ENCODE measurements around the gene HEATR1. TPM values are rescaled to one million over a fixed set of nuclear protein-coding genes. Genes with fewer than 3 reads are reported as not detected.

HEATR1 gene
- total and polyA plus RNA-seq, 3 experiments from 2014 or later: 14.2 to 106 (median 101) TPM

DNA sequence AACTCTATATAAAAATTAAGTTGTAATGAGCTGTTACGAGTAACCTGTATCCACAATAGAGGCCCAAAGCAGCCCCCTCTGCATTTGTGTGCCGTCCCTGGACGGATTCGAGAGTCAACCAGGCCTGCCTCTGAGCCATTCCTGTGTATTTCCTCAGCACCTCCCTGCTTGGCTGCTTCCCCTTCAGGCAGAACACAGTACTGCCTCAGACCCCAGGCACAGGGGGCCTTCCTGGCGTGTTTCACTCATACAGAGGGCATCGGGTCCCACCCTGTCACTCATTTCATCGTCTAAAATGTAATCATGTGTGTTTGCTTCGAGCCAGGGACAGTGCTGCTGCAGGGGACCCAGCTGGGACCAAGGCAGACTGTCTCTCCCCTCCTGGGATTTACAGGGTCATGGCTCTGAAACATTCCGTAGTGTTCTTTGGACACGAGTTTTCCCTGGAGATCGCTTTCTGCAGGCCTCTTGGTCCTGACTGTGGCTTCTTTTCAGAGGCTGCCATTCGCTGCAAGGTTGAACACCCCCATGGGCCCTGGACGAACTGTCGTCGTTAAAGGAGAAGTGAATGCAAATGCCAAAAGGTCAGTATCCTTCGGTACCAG, 61.1 kb downstream of the HEATR1 start:
- CTCF ChIA-PET: no interaction called here
- no peak for DNase-seq
- H3K4me1 ChIP-seq (ENCODE audit: insufficient read depth, low read length): peaks cover 13% of the 10 kb centered on the region

DNA sequence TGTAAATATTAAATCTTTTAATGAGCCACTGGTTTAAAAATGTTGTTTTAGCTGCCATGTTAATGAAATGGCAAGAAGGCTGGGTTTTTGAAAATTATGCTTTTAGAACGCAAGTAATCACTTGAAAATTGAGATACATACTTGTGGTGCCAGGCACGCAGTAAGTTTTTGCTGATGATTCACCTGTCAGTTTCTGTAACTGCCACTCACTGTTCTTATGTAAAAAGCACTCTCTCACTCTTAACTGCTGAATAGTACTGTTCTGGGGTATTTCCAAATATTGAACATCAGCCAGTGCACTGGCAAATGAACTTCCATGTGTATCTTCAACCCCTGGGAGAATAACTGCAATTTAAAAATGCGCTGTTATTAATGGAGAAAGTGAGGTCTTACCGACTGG, 62.6 kb downstream of the HEATR1 start:
- H3K4me1 ChIP-seq (ENCODE audit: insufficient read depth, low read length): peaks cover 13% of the 10 kb centered on the region
- no peaks in the 10 kb centered on the region for H3K27me3 ChIP-seq (ENCODE audit: insufficient read depth, low read length, poor library complexity, severe bottlenecking)
- no peak overlapping the region for H3K27ac ChIP-seq (ENCODE audit: low read depth, low read length)
- ChIA-PET POLR2A (no interaction called here), CTCF (no interaction called here)
- H3K4me1 Mint-ChIP-seq: peaks cover 25 to 41% (median 29%) of the 10 kb centered on the region in 3 donors
- peaks cover 8 to 91% (median 41%) of the 10 kb centered on the region in 3 donors for H3K36me3 Mint-ChIP-seq
- peaks cover 65% of the 10 kb centered on the region for H3K36me3 ChIP-seq (ENCODE audit: insufficient read depth, low read length)
- no peak for DNase-seq
- H3K4me3 ChIP-seq (ENCODE audit: low read length): no peak overlapping the region
- H3K27me3 Mint-ChIP-seq: no peaks in the 10 kb centered on the region
- no peak overlapping the region for H3K4me3 Mint-ChIP-seq
- H3K9me3 Mint-ChIP-seq: no peaks in the 10 kb centered on the region
- peak overlapping the region in 1 of 8 donors; percentile 72 for H3K27ac Mint-ChIP-seq
- H3K9me3 ChIP-seq (ENCODE audit: low read length): no peaks in the 10 kb centered on the region

More for the DNA sequence above, 61.1 kb downstream of the HEATR1 start:
- Histone ChIP-seq H3K4me3 (ENCODE audit: low read length) (no peak overlapping the region), H3K27me3 (ENCODE audit: insufficient read depth, low read length, poor library complexity, severe bottlenecking) (no peaks in the 10 kb centered on the region), H3K36me3 (ENCODE audit: insufficient read depth, low read length) (peaks cover 67% of the 10 kb centered on the region), H3K27ac (ENCODE audit: low read depth, low read length) (no peak overlapping the region), H3K9me3 (ENCODE audit: low read length) (no peaks in the 10 kb centered on the region)
- Mint-ChIP-seq H3K9me3 (no peaks in the 10 kb centered on the region), H3K4me3 (no peak overlapping the region), H3K4me1 (peaks cover 28 to 40% (median 32%) of the 10 kb centered on the region in 3 donors), H3K27me3 (no peaks in the 10 kb centered on the region), H3K27ac (peak overlapping the region in 2 of 8 donors; percentile 14 to 61), H3K36me3 (peaks cover 8 to 96% (median 37%) of the 10 kb centered on the region in 3 donors)
- POLR2A ChIA-PET: no interaction called here

DNA sequence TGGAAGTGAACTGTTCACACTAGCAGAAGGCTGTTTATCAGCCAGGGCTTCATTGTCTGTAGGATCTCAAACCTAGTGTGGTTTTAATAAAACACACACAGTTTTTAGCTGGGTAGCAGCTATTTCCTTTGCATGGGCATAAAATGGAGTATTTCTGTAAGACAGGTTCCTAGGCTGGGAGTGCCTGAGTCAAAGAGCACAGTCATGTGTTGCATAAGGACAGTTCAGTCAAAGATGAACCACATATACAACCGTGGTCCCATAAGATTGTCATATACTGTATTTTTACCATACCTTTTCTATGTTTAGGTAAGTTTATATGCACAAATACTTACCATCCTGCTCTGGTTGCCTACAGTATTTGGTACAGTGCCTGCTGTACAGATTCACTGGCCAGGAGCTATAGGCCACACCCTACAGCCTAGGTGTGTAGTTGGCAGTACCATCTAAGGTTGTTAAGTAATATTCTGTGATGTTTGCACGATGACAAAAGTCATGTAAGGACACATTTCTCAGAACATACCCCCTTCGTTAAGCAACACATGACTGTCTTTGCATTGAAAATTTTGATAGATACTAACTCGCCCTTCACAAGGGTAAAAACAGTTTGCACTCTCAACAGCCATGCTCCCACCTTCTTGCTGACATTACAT, 63.4 kb downstream of the HEATR1 start:
- Mint-ChIP-seq H3K27me3 (no peaks in the 10 kb centered on the region), H3K9me3 (no peaks in the 10 kb centered on the region), H3K27ac (no peak overlapping the region), H3K36me3 (peaks cover 8 to 92% (median 36%) of the 10 kb centered on the region in 3 donors), H3K4me1 (peaks cover 25 to 40% (median 25%) of the 10 kb centered on the region in 3 donors), H3K4me3 (no peak overlapping the region)
- Histone ChIP-seq H3K36me3 (ENCODE audit: insufficient read depth, low read length) (peaks cover 65% of the 10 kb centered on the region), H3K9me3 (ENCODE audit: low read length) (no peaks in the 10 kb centered on the region), H3K27me3 (ENCODE audit: insufficient read depth, low read length, poor library complexity, severe bottlenecking) (no peaks in the 10 kb centered on the region), H3K27ac (ENCODE audit: low read depth, low read length) (no peak overlapping the region), H3K4me3 (ENCODE audit: low read length) (no peak overlapping the region), H3K4me1 (ENCODE audit: insufficient read depth, low read length) (peaks cover 9% of the 10 kb centered on the region)
- ChIA-PET CTCF (no interaction called here), POLR2A (no interaction called here)
- no peak for DNase-seq

DNA sequence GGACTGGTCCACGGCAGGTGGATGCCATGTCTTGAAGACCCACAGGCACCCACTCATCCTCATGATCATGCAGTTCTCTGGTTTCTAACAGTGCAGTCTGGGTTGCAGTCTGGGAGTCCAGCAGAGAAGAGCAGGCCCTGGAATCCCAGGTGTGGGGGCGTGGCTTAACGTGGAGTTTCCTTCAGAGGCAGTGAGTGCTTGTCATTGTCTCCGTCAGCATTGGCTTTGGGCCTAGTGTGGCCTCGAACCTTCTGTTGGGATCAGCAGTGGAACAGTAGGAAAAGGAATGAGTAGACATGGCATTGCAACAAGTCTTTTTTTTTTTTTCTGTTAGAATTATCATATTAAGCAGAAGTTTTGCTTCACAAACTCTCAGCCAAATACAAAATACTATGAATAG, 67.8 kb downstream of the HEATR1 start:
- POLR2A ChIA-PET: no interaction called here
- Histone ChIP-seq H3K4me3 (ENCODE audit: low read length) (no peak overlapping the region), H3K9me3 (ENCODE audit: low read length) (no peaks in the 10 kb centered on the region), H3K27ac (ENCODE audit: low read depth, low read length) (no peak overlapping the region), H3K4me1 (ENCODE audit: insufficient read depth, low read length) (peaks cover 9% of the 10 kb centered on the region), H3K36me3 (ENCODE audit: insufficient read depth, low read length) (peaks cover 39% of the 10 kb centered on the region), H3K27me3 (ENCODE audit: insufficient read depth, low read length, poor library complexity, severe bottlenecking) (no peaks in the 10 kb centered on the region)
- H3K27ac Mint-ChIP-seq: peak overlapping the region in 2 of 8 donors; percentile 36 to 57
- CTCF ChIA-PET: no interaction called here
- peaks cover 0 to 82% (median 16%) of the 10 kb centered on the region in 3 donors for H3K36me3 Mint-ChIP-seq
- H3K27me3 Mint-ChIP-seq: no peaks in the 10 kb centered on the region
- H3K4me3 Mint-ChIP-seq: no peak overlapping the region
- DNase-seq: no peak
- H3K9me3 Mint-ChIP-seq: no peaks in the 10 kb centered on the region
- peaks cover 29 to 58% (median 43%) of the 10 kb centered on the region in 3 donors for H3K4me1 Mint-ChIP-seq

DNA sequence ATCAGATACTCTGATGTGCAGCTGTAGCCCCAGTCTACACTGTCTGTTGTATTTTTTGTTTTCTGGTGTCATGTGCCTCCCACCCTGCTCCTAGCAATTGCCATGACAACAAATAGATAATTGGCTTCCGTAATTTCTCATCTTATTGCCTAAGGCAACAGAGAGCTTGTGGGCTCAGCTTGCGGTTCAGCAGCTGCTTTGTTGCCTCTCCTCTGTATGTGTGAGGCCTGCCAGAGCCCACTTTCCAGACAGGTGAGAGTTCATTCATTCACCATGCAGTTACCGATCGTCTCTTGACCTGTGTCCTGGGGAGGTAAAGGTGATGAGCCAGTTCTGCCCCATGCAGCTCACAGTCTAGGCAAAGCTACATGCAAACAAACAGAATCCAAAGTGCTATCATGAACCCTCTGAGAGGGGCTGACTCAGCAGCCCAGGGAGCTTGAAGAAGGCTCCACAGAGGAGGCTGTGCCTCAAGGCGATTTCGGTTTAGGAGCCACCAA, 68.6 kb downstream of the HEATR1 start:
- Histone ChIP-seq H3K9me3 (ENCODE audit: low read length) (no peaks in the 10 kb centered on the region), H3K4me3 (ENCODE audit: low read length) (no peak overlapping the region), H3K27me3 (ENCODE audit: insufficient read depth, low read length, poor library complexity, severe bottlenecking) (no peaks in the 10 kb centered on the region), H3K27ac (ENCODE audit: low read depth, low read length) (no peak overlapping the region), H3K36me3 (ENCODE audit: insufficient read depth, low read length) (peaks cover 36% of the 10 kb centered on the region), H3K4me1 (ENCODE audit: insufficient read depth, low read length) (peaks cover 10% of the 10 kb centered on the region)
- H3K27me3 Mint-ChIP-seq: no peaks in the 10 kb centered on the region
- no peak for DNase-seq
- H3K9me3 Mint-ChIP-seq: no peaks in the 10 kb centered on the region
- no peak overlapping the region for H3K4me3 Mint-ChIP-seq
- CTCF ChIA-PET: interaction anchor here (1.4 kb wide), 1 partner anchor 427 kb away, joined by 4 read pairs; no protein-coding TSS in a partner anchor
- POLR2A ChIA-PET: no interaction called here
- peaks cover 0 to 79% (median 17%) of the 10 kb centered on the region in 3 donors for H3K36me3 Mint-ChIP-seq
- peaks cover 33 to 63% (median 49%) of the 10 kb centered on the region in 3 donors for H3K4me1 Mint-ChIP-seq
- H3K27ac Mint-ChIP-seq: peak overlapping the region in 5 of 8 donors; percentile 1 to 77 (median 28)

DNA sequence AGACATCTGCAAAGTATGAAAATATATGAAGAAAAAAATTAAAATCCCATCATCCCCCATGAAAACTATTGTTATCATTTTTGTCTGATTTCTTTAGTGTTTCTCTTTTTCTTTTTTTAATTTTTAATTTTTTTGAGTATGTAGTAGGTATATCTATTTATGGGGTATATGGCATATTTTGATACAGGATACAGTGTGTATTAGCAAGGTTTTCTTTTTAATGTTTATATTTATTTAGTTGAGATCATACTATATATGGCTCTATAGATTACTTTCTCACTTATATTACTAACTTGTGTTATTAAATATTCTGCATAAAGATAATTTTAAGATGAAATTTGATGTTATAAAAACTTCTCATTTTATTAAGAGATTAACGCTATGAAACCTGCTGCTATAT, 69.1 kb downstream of the HEATR1 start:
- no peaks in the 10 kb centered on the region for H3K9me3 Mint-ChIP-seq
- H3K4me1 Mint-ChIP-seq: peaks cover 35 to 64% (median 54%) of the 10 kb centered on the region in 3 donors
- Histone ChIP-seq H3K4me1 (ENCODE audit: insufficient read depth, low read length) (peaks cover 13% of the 10 kb centered on the region), H3K9me3 (ENCODE audit: low read length) (no peaks in the 10 kb centered on the region), H3K27me3 (ENCODE audit: insufficient read depth, low read length, poor library complexity, severe bottlenecking) (no peaks in the 10 kb centered on the region), H3K4me3 (ENCODE audit: low read length) (no peak overlapping the region), H3K27ac (ENCODE audit: low read depth, low read length) (no peak overlapping the region), H3K36me3 (ENCODE audit: insufficient read depth, low read length) (peaks cover 37% of the 10 kb centered on the region)
- CTCF ChIA-PET: interaction anchor here (1.1 to 1.4 kb wide), 2 partner anchors 34 to 426 kb away, joined by 3 to 4 read pairs; no protein-coding TSS in a partner anchor
- H3K27me3 Mint-ChIP-seq: no peaks in the 10 kb centered on the region
- DNase-seq: no peak
- POLR2A ChIA-PET: interaction anchor here (1.1 kb wide), 1 partner anchor 10 kb away, joined by 3 read pairs; no protein-coding TSS in a partner anchor
- peak overlapping the region in 3 of 8 donors; percentile 1 to 77 (median 57) for H3K27ac Mint-ChIP-seq
- no peak overlapping the region for H3K4me3 Mint-ChIP-seq
- H3K36me3 Mint-ChIP-seq: peaks cover 0 to 78% (median 18%) of the 10 kb centered on the region in 3 donors

DNA sequence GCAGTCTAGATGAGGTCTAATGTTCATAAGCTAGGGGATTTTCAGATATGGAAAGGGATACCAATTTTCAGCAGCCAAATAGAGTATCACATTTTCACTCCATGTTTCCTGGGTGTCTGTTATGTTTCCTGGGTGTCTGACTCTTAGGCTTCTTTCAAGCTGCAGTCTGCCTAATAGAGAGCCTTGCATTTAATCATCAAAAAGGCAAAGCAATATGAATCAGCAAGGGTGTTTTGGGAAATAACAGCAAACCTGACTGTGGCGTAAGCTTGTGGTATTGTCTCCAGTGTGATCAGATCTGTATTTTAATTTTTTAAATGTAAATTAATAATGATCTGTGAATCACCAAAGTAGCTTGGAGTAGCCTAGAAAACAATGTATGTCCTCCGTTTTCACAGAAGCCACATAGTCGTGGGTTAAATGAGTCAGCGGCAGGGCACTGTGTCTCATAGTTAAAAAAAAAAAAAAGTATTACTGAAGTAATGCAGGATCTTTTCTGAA, 70.1 kb downstream of the HEATR1 start:
- Histone ChIP-seq H3K9me3 (ENCODE audit: low read length) (no peaks in the 10 kb centered on the region), H3K4me1 (ENCODE audit: insufficient read depth, low read length) (peaks cover 15% of the 10 kb centered on the region), H3K27me3 (ENCODE audit: insufficient read depth, low read length, poor library complexity, severe bottlenecking) (no peaks in the 10 kb centered on the region), H3K36me3 (ENCODE audit: insufficient read depth, low read length) (peaks cover 29% of the 10 kb centered on the region), H3K27ac (ENCODE audit: low read depth, low read length) (no peak overlapping the region), H3K4me3 (ENCODE audit: low read length) (no peak overlapping the region)
- Mint-ChIP-seq H3K36me3 (peaks cover 0 to 74% (median 18%) of the 10 kb centered on the region in 3 donors), H3K4me3 (peak overlapping the region in 6 of 7 donors; percentile 14 to 50 (median 28)), H3K9me3 (no peaks in the 10 kb centered on the region), H3K27me3 (no peaks in the 10 kb centered on the region), H3K27ac (peak overlapping the region; percentile 56 to 88 (median 82)), H3K4me1 (peaks cover 38 to 60% (median 57%) of the 10 kb centered on the region in 3 donors)
- peak in 1 of 5 donors; percentile 55 for DNase-seq
- ChIA-PET CTCF (interaction anchor here (1.1 kb wide), 1 partner anchor 33 kb away, joined by 3 read pairs; no protein-coding TSS in a partner anchor), POLR2A (interaction anchor here (1.1 kb wide), 1 partner anchor 9 kb away, joined by 3 read pairs; no protein-coding TSS in a partner anchor)

DNA sequence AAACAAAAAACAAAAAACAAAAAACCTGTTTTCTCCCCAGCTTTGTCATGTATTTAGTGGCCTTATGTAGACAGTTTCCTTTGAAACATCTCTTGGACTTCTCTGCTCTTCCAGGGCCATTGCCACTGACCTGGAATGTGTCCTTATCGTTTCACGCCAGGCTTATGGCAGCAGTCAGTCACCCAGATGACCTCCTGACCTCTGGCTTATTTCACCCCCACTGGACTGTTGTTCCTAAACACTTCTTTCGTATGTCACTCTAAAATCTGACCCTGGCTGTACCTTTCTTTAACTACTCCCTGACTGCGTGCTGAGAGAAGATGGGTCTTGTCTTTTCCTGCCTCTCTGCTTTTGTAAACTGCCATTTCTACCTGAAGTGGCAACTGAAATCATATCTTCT, 71.5 kb downstream of the HEATR1 start:
- H3K4me3 Mint-ChIP-seq: peak overlapping the region in 3 of 7 donors; percentile 19 to 59 (median 30)
- H3K36me3 Mint-ChIP-seq: peaks cover 0 to 68% (median 18%) of the 10 kb centered on the region in 3 donors
- POLR2A ChIA-PET: no interaction called here

More for the DNA sequence above, 71.5 kb downstream of the HEATR1 start:
- H3K27ac ChIP-seq (ENCODE audit: low read depth, low read length): no peak overlapping the region
- Mint-ChIP-seq H3K4me1 (peaks cover 43 to 66% (median 63%) of the 10 kb centered on the region in 3 donors), H3K27ac (peak overlapping the region in 5 of 8 donors; percentile 2 to 76 (median 71)), H3K9me3 (no peaks in the 10 kb centered on the region), H3K27me3 (no peaks in the 10 kb centered on the region)
- H3K36me3 ChIP-seq (ENCODE audit: insufficient read depth, low read length): peaks cover 17% of the 10 kb centered on the region
- no peaks in the 10 kb centered on the region for H3K9me3 ChIP-seq (ENCODE audit: low read length)
- H3K27me3 ChIP-seq (ENCODE audit: insufficient read depth, low read length, poor library complexity, severe bottlenecking): no peaks in the 10 kb centered on the region
- CTCF ChIA-PET: no interaction called here
- H3K4me3 ChIP-seq (ENCODE audit: low read length): no peak overlapping the region
- peaks cover 15% of the 10 kb centered on the region for H3K4me1 ChIP-seq (ENCODE audit: insufficient read depth, low read length)
- DNase-seq: no peak

Data from CD8-positive, alpha-beta memory T cell (primary cell).